ACHN (cell line): ENCODE measurements around the gene FN1.
"Not testable (repeated sequence)": the region's sequence is repeated elsewhere in the genome, so short reads cannot be mapped to it uniquely, and the experiment has no call there.

Experiments used
- DNase-seq: peaks from one replicate; pipeline ENCODE4 v3.0.0-alpha.2; 2015
- in situ Hi-C: cut with HindIII; loops from 2 replicates; pipeline ENCODE4 v1.10.0; 2017; ENCODE audit warnings: low sequenced_read_pairs, low pct_ligation_motif_present, low pct_unique_long_range_greater_than_20kb

FN1 gene

DNA sequence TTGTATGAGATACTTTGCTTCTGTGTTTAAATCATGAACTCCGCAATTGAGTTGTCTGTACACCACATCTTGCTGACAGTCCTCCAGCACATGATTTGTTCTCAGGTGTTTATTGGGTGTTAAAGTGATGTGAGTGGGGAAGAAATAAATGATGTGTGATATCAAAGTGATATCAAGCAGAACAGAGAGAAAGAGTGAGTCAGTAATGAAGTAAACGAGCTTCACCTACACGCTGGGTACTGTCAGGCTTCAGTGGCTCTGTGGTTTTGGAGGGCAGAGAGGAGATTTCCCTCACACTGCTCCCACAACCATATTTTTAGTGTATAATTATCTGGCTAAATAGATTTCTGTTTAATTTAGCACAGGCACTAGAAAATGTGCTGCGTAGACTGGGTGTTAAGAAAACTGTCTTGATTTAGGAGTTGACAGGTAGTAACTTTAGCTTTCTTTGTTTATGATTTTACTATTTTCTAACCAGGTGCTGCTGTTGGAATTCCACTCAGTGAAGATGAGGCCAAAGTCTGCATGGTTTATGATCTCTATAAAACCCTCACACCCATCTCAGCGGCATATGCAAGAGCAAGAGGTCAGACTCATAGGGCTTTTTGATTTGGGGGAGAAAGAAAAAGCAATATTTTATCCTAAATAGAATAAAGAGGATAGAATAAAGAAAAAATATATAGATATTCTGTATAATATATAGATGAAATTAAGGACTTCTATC lies 102.8 kb downstream of the FN1 start:
- in situ Hi-C loops: no loop called here
- peak; percentile 91 for DNase-seq

DNA sequence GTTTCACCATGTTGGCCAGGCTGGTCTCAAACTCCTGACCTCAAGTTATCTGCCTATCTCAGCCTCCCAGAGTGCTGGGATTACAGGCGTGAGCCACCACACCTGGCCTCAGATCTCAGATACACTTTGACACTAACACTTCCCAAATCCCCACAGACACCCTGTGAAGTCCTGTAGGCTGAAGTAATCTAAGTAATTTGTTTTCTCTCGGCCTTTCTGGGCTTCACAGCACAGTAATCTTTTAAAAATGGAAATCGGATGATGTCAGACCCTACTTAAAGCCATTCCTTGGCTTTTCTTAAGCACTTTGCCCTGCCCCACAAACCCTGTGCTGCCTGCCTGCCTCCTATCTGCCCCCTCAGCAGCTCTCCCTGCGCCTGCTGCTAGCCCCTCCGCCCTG lies 107.8 kb downstream of the FN1 start:
- in situ Hi-C loops: no loop called here
- DNase-seq: no peak

DNA sequence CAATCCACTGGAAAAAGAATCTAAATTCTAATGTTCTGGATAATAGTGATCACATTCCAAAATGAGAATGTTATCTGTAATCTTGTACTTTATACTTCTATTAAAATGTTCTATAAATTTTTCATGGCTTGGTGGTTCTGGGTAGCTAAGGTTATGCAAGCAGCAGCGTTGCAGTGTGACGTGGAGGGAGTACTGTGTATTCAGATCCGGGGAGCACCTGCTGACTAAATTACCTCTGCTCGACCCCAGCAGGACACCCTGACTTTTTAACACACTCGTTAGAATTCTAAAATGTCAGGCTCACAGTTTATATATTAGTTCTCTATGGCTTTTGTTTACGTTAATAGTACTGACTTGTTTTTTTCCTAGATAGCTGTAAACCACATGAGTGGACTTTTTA lies 111.1 kb downstream of the FN1 start:
- in situ Hi-C loops: no loop called here
- DNase-seq: no peak

DNA sequence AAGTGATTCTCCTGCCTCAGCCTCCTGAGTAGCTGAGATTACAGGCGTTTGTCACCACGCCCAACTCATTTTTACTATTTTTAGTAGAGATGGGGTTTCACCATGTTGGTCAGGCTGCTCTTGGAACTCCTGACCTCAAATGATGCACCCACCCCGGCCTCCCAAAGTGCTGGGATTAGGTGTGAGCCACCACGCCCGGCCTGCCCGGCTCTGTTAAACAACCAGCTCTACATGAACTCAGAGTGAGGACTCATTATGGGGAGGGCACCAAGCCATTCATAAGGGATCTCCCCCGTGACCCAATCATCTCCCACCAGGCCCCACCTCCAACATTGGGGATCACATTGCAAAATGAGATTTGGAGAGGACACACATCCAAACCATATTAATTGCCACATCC lies 115.2 kb downstream of the FN1 start:
- no peak for DNase-seq
- in situ Hi-C loops: no loop called here

DNA sequence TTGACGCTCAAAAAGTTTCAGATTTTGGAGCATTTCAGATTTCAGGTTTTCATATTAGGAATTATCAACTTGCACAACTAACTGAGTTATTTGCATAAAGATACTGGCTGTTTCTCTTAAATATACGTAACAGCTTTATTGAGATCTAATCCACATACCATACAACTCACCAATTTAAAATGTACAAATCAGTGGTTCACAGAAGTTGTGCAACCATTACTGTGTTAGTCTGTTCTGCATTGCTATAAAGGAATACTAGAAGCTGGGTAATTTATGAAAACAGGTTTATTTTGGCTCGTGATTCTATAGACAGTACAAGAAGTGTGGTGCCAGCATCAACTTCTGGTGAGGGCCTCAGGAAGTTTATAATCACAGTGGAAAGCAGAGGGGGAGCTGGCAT lies 115.8 kb downstream of the FN1 start:
- in situ Hi-C loops: no loop called here
- DNase-seq: no peak

DNA sequence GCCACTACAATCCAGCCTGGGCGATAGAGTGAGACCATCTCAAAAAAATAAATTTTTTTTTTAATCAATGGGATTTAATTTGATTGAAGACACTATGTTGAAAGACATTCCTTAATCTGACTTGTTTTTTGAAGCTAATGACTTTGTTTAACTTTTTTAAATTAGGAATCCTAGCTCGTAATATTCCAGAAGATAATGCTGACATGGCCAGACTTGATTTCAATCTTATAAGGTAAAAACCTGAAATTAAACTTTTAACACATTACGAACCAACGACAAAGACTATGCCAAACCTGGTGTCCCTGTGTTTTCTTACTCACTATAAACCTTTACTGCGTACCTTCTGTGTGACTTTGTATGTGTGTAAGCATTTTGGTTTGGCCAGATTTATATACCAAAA lies 116.4 kb downstream of the FN1 start:
- in situ Hi-C loops: no loop called here
- DNase-seq: no peak

DNA sequence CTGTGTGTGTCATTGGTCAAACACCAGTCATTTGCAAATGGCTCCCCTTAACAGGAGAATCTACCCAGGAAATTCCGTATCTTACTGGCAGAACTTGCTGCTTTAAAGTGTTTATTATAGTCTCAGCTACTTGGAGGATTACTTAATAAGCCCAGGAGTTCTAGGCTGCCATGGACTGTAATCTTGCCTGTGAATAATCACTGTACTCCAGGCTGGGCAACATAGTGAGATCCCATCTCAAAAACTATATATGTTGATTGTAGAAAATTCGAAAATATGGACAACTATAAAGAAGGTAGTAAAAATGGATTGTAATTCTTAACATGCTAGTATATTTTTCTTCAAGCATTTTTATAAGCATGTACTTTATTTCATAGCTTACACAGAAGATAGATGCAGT lies 119.5 kb downstream of the FN1 start:
- in situ Hi-C loops: no loop called here
- DNase-seq: no peak

DNA sequence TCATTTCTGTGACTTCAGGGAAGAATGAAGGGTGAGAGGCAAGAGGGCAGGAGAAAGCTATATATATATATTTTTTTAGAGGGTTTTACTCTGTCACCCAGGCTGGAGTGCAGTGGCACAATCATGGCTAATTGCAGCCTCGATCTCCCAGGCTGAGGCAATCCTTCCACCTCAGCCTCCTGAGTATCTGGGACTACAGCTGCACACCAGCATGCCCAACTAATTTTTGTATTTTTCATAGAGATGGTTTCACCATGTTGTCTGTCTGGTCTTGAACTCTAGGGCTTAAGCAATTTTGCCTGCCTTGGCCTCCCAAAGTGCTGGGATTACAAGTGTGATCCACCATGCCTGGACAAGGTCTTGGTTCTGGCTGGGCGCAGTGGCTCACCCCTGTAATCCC lies 120.6 kb downstream of the FN1 start:
- in situ Hi-C loops: no loop called here

DNA sequence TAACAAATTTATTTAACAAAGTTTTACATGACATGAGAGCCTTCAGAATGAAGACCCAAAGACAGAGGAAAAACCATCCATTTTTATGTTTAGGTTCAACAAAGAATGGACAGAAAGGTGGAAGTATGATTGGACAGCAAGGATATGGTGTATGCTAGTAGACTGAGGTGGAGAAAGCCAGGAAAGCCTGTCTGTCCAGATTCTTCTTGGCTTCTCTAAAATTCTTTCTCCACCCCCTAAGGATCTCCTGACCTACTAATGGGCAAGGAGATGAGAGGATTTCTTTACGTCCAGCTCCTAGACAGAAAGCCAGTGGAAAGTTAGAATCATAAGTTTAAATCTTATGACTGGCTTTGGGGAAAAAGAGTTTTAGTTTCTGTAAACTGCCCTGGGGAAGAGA lies 121.0 kb downstream of the FN1 start:
- no peak for DNase-seq
- in situ Hi-C loops: no loop called here

More for the DNA sequence above, 120.6 kb downstream of the FN1 start:
- no peak for DNase-seq

DNA sequence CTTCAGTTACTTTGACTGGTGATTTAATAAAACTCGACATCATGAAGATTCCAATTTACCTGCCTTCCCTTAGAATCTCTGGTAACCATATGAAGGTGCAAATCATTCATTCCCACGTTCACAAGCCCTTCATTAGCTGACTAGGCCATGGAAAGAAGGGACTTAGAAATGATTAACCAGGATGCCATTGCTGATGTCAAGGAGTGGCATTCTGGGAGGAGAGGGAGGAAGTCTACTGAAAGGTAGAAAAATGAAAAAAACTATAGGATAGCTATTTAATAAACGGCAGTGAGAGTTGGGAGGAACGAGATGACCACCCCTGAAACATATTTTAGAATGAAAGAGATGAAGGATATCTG lies 122.6 kb downstream of the FN1 start:
- in situ Hi-C loops: no loop called here
- no peak for DNase-seq

DNA sequence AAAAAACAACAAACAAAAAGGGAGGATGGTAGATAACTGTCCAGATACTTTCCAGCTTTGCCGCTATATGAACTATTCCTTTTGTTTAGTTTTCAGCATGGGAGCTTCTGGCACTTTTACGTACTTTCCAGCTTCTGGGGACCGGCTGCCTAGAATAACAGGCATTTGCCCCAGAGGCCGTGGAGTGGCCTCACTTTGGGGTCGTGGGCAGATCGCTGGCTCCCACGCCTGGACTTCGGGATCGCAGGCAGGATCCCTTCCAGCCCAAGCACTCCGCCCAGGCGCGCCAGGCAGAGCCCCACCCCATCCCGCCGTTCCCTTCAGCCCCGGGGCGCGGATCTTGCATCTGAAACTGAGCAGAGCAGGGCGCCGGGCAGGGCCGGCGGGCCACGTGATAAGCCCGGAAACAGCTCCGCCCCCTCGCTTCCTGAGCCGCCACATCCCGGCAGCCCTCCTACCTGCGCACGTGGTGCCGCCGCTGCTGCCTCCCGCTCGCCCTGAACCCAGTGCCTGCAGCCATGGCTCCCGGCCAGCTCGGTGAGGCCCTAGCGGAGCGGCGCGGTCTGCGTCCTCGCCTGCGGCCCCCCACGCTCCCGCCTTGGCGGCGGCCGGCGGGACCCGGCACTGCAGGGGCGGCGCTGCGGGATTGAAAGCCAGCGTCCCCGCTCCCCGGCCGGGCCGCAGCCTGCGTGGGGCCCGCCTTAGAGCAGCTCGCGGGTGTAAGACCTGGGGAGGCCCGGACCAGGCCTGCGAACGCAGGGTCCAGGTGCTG lies 124.1 kb downstream of the FN1 start, which contains the start of gene ATIC:
ATIC (plus strand) TSS at position 435 of the 772 bp plus-strand sequence; CDS start at position 519, 84 bp downstream.
- in situ Hi-C loops: no loop called here

DNA sequence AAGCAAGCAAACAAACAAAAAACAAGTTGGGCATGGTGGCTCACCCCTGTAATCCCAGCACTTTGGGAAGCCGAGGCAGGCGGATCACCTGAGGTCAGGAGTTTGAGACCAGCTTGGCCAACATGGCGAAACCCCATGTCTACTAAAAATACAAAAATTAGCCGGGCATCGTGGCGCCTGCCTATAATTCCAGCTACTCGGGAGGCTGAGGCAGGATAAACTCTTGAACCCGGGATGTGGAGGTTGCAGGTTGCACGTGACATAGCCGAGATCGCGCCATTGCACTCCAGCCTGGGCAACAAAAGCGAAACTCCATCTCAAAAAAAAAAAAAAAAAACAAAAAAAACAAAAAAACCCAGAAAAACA lies 124.6 kb downstream of the FN1 start:
- DNase-seq, in situ Hi-C loops: not testable (repeated sequence)

More for the DNA sequence above, 124.1 kb downstream of the FN1 start, which contains the start of gene ATIC:
- DNase-seq: peak; percentile 97
